ENCODE results near the gene FNDC5. TPM values are rescaled to one million over a fixed set of nuclear protein-coding genes. Genes with fewer than 3 reads are reported as not detected.

The FNDC5 gene
- polyA plus RNA-seq, 1 donor from 2014 or later = 21.6 TPM

DNA sequence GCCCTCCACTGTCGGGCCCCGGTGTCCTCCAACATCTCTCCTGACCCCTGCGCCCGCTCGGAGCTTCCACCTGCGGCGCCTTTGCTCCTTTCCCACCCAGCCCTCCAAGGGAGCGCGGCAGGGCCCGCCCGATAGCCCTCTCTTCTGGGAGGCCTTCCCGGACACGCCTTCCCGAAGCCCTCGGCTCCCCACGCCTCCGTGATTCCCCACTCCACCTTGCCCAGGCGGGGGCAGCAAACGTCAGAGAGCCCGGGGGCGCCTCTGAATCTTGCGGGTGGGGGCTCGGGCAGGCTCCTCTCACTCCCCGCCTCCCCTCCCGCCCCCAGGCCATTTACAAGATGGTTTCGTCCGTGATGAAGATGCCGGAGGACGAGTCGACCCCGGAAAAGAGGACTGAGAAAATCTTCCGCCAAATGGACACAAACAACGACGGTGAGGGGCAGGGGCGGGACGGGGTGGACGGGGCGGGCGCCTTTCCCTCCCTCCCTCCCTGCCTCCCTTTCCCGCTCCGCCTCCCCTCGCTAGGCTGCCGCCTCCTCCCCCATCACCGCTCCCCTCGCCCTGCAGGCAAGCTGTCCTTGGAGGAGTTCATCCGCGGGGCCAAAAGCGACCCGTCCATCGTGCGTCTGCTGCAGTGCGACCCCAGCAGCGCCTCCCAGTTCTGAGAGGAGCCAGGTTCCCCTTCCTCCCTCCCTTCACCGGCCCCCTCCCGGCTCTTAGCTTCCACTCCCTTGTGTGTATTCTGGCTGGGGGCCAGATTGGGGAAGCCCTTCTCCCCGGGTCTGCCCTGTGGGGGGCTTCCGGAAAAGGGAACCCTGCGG lies 22.7 kb upstream of the FNDC5 start:
- no peaks in the 10 kb centered on the region for H3K79me2 ChIP-seq (replicated peaks; ENCODE audit: insufficient read depth, low read length)
- no peaks in the 10 kb centered on the region for H3F3A ChIP-seq (ENCODE audit: insufficient read depth, low read length, poor library complexity, severe bottlenecking)
- H3K9me3 ChIP-seq (ENCODE audit: low read length) = no peaks in the 10 kb centered on the region
- no peak overlapping the region for H3K4me2 ChIP-seq (ENCODE audit: low read length)
- peaks cover 10% of the 10 kb centered on the region for H3K27me3 ChIP-seq (ENCODE audit: insufficient read depth, low read depth, low read length)
- H3K9me2 ChIP-seq (ENCODE audit: insufficient read depth, low read length) = no peaks in the 10 kb centered on the region
- no peak overlapping the region for H2AFZ ChIP-seq (ENCODE audit: low read depth, low read length)
- H4K20me1 ChIP-seq (ENCODE audit: insufficient read depth) = no peaks in the 10 kb centered on the region
- H3K27ac ChIP-seq (ENCODE audit: low read length) = no peak overlapping the region
- H3K9ac ChIP-seq (ENCODE audit: low read length) = no peak overlapping the region
- H3K4me3 ChIP-seq (ENCODE audit: low read length) = peak overlapping the region; percentile 56
- no peaks in the 10 kb centered on the region for H3K36me3 ChIP-seq (ENCODE audit: insufficient read depth, low read length)
- TF ChIP-seq, protein P1, sequence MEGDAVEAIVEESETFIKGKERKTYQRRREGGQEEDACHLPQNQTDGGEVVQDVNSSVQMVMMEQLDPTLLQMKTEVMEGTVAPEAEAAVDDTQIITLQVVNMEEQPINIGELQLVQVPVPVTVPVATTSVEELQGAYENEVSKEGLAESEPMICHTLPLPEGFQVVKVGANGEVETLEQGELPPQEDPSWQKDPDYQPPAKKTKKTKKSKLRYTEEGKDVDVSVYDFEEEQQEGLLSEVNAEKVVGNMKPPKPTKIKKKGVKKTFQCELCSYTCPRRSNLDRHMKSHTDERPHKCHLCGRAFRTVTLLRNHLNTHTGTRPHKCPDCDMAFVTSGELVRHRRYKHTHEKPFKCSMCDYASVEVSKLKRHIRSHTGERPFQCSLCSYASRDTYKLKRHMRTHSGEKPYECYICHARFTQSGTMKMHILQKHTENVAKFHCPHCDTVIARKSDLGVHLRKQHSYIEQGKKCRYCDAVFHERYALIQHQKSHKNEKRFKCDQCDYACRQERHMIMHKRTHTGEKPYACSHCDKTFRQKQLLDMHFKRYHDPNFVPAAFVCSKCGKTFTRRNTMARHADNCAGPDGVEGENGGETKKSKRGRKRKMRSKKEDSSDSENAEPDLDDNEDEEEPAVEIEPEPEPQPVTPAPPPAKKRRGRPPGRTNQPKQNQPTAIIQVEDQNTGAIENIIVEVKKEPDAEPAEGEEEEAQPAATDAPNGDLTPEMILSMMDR (IDR thresholded peaks at IDR 0.05; ENCODE audit: poor library complexity, severe bottlenecking) = peak; percentile 35
- TF ChIP-seq EZH2 (IDR thresholded peaks at IDR 0.05; ENCODE audit: borderline replicate concordance, insufficient read depth, low read length, poor library complexity, severe bottlenecking) = no peak
- TF ChIP-seq, protein P2, sequence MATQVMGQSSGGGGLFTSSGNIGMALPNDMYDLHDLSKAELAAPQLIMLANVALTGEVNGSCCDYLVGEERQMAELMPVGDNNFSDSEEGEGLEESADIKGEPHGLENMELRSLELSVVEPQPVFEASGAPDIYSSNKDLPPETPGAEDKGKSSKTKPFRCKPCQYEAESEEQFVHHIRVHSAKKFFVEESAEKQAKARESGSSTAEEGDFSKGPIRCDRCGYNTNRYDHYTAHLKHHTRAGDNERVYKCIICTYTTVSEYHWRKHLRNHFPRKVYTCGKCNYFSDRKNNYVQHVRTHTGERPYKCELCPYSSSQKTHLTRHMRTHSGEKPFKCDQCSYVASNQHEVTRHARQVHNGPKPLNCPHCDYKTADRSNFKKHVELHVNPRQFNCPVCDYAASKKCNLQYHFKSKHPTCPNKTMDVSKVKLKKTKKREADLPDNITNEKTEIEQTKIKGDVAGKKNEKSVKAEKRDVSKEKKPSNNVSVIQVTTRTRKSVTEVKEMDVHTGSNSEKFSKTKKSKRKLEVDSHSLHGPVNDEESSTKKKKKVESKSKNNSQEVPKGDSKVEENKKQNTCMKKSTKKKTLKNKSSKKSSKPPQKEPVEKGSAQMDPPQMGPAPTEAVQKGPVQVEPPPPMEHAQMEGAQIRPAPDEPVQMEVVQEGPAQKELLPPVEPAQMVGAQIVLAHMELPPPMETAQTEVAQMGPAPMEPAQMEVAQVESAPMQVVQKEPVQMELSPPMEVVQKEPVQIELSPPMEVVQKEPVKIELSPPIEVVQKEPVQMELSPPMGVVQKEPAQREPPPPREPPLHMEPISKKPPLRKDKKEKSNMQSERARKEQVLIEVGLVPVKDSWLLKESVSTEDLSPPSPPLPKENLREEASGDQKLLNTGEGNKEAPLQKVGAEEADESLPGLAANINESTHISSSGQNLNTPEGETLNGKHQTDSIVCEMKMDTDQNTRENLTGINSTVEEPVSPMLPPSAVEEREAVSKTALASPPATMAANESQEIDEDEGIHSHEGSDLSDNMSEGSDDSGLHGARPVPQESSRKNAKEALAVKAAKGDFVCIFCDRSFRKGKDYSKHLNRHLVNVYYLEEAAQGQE (IDR thresholded peaks at IDR 0.05; ENCODE audit: borderline replicate concordance) = no peak

DNA sequence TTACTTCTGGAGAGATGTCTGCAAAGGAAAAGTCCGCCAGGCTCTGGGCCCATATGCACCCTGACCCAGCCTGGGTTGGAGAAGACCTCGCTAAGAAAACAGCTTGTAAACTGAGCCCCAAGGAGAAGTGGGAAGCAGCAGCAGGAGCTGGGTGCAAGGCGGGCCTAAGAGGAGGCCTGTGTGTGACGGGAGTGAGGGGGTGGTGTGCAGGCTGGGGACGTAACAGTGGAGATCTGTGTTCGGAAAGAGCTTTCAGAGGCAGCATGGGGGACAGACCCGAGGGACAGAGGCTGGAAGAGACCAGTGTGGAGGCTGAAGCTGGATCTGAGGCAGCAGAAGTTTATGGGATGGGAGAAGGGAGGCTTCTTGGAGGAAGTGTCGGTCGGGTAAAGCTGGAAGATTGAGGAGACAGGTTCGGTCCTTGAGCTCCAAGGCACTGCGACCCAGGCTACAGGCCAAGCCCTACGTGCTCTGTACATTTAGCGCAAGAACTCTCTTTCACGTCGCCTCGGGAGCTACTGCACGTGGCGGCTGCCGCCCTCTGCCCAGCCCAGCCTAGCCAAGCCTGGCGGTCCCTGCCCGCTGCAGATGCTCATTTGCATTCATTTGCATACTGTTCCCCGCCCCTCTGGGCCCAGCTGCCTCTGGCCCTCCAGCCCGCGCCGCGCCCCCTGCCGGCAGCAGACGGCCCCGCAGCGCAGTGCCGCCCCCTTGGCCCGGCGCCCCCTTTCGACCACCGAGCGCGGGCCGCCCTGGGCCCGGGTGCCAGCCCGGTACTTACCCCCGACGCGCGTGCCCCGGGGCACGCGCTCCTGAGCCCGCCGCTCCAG lies 21.9 kb upstream of the FNDC5 start:
- peak overlapping the region; percentile 56 for H3K4me3 ChIP-seq (ENCODE audit: low read length)
- peaks cover 16% of the 10 kb centered on the region for H3K27me3 ChIP-seq (ENCODE audit: insufficient read depth, low read depth, low read length)
- no peak overlapping the region for H2AFZ ChIP-seq (ENCODE audit: low read depth, low read length)
- H3K36me3 ChIP-seq (ENCODE audit: insufficient read depth, low read length) = no peaks in the 10 kb centered on the region
- no peaks in the 10 kb centered on the region for H3K9me2 ChIP-seq (ENCODE audit: insufficient read depth, low read length)
- TF ChIP-seq MXI1 (conservative IDR thresholded peaks at IDR 0.05; ENCODE audit: poor library complexity, severe bottlenecking) = no peak
- TF ChIP-seq EP300 (conservative IDR thresholded peaks at IDR 0.05; ENCODE audit: poor library complexity, severe bottlenecking) = no peak
- TF ChIP-seq RAD21 (conservative IDR thresholded peaks at IDR 0.05) = no peak
- no peak for TF ChIP-seq POLR2AphosphoS5 (IDR thresholded peaks at IDR 0.05)
- no peak for TF ChIP-seq SMC3 (conservative IDR thresholded peaks at IDR 0.05; ENCODE audit: poor library complexity)
- TF ChIP-seq, protein P2 (IDR thresholded peaks at IDR 0.05; ENCODE audit: borderline replicate concordance) = no peak
- TF ChIP-seq, protein P1 (IDR thresholded peaks at IDR 0.05; ENCODE audit: poor library complexity, severe bottlenecking) = peak; percentile 66
- no peak for TF ChIP-seq EZH2 (IDR thresholded peaks at IDR 0.05; ENCODE audit: borderline replicate concordance, insufficient read depth, low read length, poor library complexity, severe bottlenecking)
- H3K9me3 ChIP-seq (ENCODE audit: low read length) = no peaks in the 10 kb centered on the region
- H3K27ac ChIP-seq (ENCODE audit: low read length) = no peak overlapping the region
- no peak overlapping the region for H3K9ac ChIP-seq (ENCODE audit: low read length)
- no peaks in the 10 kb centered on the region for H3K79me2 ChIP-seq (replicated peaks; ENCODE audit: insufficient read depth, low read length)
- H3F3A ChIP-seq (ENCODE audit: insufficient read depth, low read length, poor library complexity, severe bottlenecking) = no peaks in the 10 kb centered on the region
- no peak overlapping the region for H3K4me2 ChIP-seq (ENCODE audit: low read length)
- H4K20me1 ChIP-seq (ENCODE audit: insufficient read depth) = no peaks in the 10 kb centered on the region

All from neural cell (in vitro differentiated cells).